K562 (cell line): ENCODE data around the gene USP1. TPM values are rescaled to one million over a fixed set of nuclear protein-coding genes. Genes with fewer than 3 reads are reported as not detected.

Source experiments
- C11orf30 ChIP-seq: fragments of 450-650 bp; IDR thresholded peaks from 2 replicates; pipeline ENCODE4 v1.6.1; 2016; ENCODE audit warnings: low read depth, mild to moderate bottlenecking
- RAD21 ChIP-seq, 2 experiments: fragments of 250-450 bp in 1 of 2; fragments of 450-650 bp in 1 of 2; sonication (Bioruptor Pico) in 1 of 2; formaldehyde crosslinking in 1 of 2; IDR thresholded peaks in 1 of 2; conservative IDR thresholded peaks in 1 of 2; 2 replicates each; pipeline versions ENCODE4 v1.4.0 to v1.8.0; 2020 to 2022; ENCODE audit warnings: mild to moderate bottlenecking in 2 of 2, moderate library complexity in 1 of 2
- polyA plus RNA-seq, 8 experiments: library from polyadenylated mRNA; depleted of rRNA in 4 of 8; stranded (reverse) in 5 of 8; unstranded in 3 of 8; fragments of >200 nt; fragmentation: Nextera tagmentation in 2 of 8; fragmentation: Illumina TruSeq in 1 of 8; extraction: Ambion mirVana in 2 of 8; extraction: Trizol in 1 of 8; gene quantifications; 2 replicates each; pipeline versions ENCODE4 v1.2.1 to v1.2.3, GENCODE V29; 2011 to 2014; ENCODE audit warnings: inconsistent platforms in 1 of 8, missing spikeins in 1 of 8
- total RNA-seq, 7 experiments: library from RNA; depleted of rRNA in 6 of 7; stranded (reverse); fragments of >200 nt in 6 of 7; fragmentation: Illumina TruSeq in 2 of 7; extraction: Trizol in 2 of 7; gene quantifications; 2 replicates each; pipeline versions ENCODE4 v1.2.1 to v1.2.3, GENCODE V29; 2011 to 2021; ENCODE audit warnings: low replicate concordance in 1 of 7
- TF ChIP-seq, protein P1 (sequence below), 2 experiments: fragments of 450-650 bp; formaldehyde crosslinking in 1 of 2; IDR thresholded peaks; 2 replicates each; pipeline versions ENCODE4 v1.4.0 to v1.6.1; 2014 to 2020; ENCODE audit warnings: mild to moderate bottlenecking in 2 of 2, borderline replicate concordance in 1 of 2, low read depth in 1 of 2

Gene USP1
- total and polyA plus RNA-seq, 9 of the 15 experiments (the other 6 are each of a cell fraction or from before 2014, with no cell fraction given): 27.3 to 87.9 (median 51.7) TPM

DNA sequence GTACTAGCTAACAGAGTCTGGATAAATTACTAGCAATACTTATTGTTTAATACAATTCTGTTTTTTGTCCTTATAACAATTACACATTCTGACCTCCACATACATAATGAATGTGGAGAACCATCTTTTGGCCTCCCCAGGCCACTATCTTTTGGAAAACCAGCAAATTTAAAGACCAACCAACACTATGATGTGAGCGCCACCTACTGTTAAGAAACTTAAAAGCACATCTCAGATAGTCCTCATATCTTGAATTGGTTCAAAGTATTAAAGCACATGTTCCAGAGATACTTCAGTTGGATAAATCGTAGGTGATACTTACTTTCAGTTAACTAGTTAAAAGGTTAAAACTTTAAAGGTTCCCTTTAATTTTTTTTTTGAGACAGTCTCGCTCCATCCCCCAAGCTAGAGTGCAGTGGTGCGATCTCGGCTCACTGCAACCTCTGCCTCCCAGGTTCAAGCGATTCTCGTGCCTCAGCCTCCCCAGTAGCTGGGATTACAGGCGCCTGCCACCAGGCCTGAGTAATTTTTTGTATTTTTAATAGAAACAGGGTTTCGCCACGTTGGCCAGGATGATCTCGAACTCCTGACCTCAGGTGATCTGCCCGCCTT lies 29.3 kb upstream of the USP1 start (continued):
- TF ChIP-seq, protein P1, sequence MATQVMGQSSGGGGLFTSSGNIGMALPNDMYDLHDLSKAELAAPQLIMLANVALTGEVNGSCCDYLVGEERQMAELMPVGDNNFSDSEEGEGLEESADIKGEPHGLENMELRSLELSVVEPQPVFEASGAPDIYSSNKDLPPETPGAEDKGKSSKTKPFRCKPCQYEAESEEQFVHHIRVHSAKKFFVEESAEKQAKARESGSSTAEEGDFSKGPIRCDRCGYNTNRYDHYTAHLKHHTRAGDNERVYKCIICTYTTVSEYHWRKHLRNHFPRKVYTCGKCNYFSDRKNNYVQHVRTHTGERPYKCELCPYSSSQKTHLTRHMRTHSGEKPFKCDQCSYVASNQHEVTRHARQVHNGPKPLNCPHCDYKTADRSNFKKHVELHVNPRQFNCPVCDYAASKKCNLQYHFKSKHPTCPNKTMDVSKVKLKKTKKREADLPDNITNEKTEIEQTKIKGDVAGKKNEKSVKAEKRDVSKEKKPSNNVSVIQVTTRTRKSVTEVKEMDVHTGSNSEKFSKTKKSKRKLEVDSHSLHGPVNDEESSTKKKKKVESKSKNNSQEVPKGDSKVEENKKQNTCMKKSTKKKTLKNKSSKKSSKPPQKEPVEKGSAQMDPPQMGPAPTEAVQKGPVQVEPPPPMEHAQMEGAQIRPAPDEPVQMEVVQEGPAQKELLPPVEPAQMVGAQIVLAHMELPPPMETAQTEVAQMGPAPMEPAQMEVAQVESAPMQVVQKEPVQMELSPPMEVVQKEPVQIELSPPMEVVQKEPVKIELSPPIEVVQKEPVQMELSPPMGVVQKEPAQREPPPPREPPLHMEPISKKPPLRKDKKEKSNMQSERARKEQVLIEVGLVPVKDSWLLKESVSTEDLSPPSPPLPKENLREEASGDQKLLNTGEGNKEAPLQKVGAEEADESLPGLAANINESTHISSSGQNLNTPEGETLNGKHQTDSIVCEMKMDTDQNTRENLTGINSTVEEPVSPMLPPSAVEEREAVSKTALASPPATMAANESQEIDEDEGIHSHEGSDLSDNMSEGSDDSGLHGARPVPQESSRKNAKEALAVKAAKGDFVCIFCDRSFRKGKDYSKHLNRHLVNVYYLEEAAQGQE (IDR thresholded peaks at IDR 0.05; ENCODE audit: borderline replicate concordance): peak; percentile 65; the same call in 1 of the 2 replicates
- TF ChIP-seq, protein P1 (CRISPR knock-in tag; IDR thresholded peaks at IDR 0.05; ENCODE audit: low read depth): no peak
- TF ChIP-seq RAD21 (CRISPR knock-in tag; conservative IDR thresholded peaks at IDR 0.05 in 1 of 2, IDR thresholded peaks at IDR 0.05 in 1 of 2): peak; percentile 77 to 85
- no peak for TF ChIP-seq C11orf30
